CD4-positive, alpha-beta T cell (primary cell): ENCODE results near the gene SLC35G6. TPM values are rescaled to one million over a fixed set of nuclear protein-coding genes. Genes with fewer than 3 reads are reported as not detected.

Experiments used
- ATAC-seq: fragments of 200-7000 bp; cut with Tn5 transposase; one replicate; pipeline ENCODE4 v1.10.0; 2022; ENCODE audit warnings: mild to moderate bottlenecking; ENCODE audit not compliant: poor library complexity
- CTCF ChIA-PET: fragments of 350-600 bp; sonication (Branson Sonifier 250); formaldehyde crosslinking; loops from one replicate; lab custom pipeline; 2021; ENCODE audit warnings: antibody characterized with exemption, inconsistent platforms; lab: Charles Lee
- POLR2A ChIA-PET: fragments of 350-600 bp; sonication (Branson Sonifier 250); formaldehyde crosslinking; loops from one replicate; lab custom pipeline; 2021; ENCODE audit warnings: antibody characterized with exemption, inconsistent platforms; lab: Charles Lee
- DNase-seq, 14 experiments: peaks; one replicate each; pipeline ENCODE4 v3.0.0-alpha.2; 2013 to 2020; ENCODE audit warnings: mixed read lengths in 2 of 14
- H3K27ac ChIP-seq, 2 donors: one replicate each; pipeline versions ENCODE4 v1.5.1 to v1.7.0; 2013; ENCODE audit warnings: low read length in 2 of 2, low read depth in 1 of 2, mild to moderate bottlenecking in 1 of 2
- H3K27me3 ChIP-seq, 2 experiments: 1 replicate in 1 of 2; 2 replicates in 1 of 2; pipeline versions ENCODE4 v1.6.1 to v1.7.0; 2013; ENCODE audit warnings: low read length in 2 of 2, control low read depth in 1 of 2, mild to moderate bottlenecking in 1 of 2, moderate library complexity in 1 of 2; ENCODE audit not compliant: insufficient read depth in 2 of 2, control insufficient read depth in 1 of 2
- H3K36me3 ChIP-seq: one replicate; pipeline ENCODE4 v1.6.1; 2013; ENCODE audit warnings: low read length, control low read depth; ENCODE audit not compliant: insufficient read depth
- H3K4me1 ChIP-seq: one replicate; pipeline ENCODE4 v1.6.1; 2013; ENCODE audit warnings: low read length, control low read depth; ENCODE audit not compliant: insufficient read depth
- H3K4me3 ChIP-seq: one replicate; pipeline ENCODE4 v1.5.1; 2013; ENCODE audit warnings: mild to moderate bottlenecking, low read length, moderate library complexity
- H3K9me3 ChIP-seq, 2 experiments: 1 replicate in 1 of 2; 2 replicates in 1 of 2; pipeline versions ENCODE4 v1.6.1 to v1.7.0; 2013; ENCODE audit warnings: low read length in 2 of 2, mild to moderate bottlenecking in 2 of 2, control low read depth in 1 of 2, moderate library complexity in 1 of 2; ENCODE audit not compliant: control insufficient read depth in 1 of 2, insufficient read depth in 1 of 2
- H3K27ac Mint-ChIP-seq: one replicate; pipeline ENCODE4 v1.8.0; 2020; ENCODE audit warnings: mixed read lengths
- H3K27me3 Mint-ChIP-seq: one replicate; pipeline ENCODE4 v1.8.0; 2021; ENCODE audit warnings: mixed read lengths
- H3K36me3 Mint-ChIP-seq: one replicate; pipeline ENCODE4 v1.8.0; 2021; ENCODE audit warnings: low read depth, mixed read lengths
- H3K4me1 Mint-ChIP-seq: one replicate; pipeline ENCODE4 v1.8.0; 2021; ENCODE audit warnings: low read depth, mixed read lengths
- H3K4me3 Mint-ChIP-seq: one replicate; pipeline ENCODE4 v1.8.0; 2020; ENCODE audit warnings: mild to moderate bottlenecking, mixed read lengths
- H3K9me3 Mint-ChIP-seq: one replicate; pipeline ENCODE4 v1.8.0; 2020; ENCODE audit warnings: mixed read lengths
- CTCF ChIP-seq: fragments of 200-600 bp; IDR thresholded peaks from one replicate; pipeline ENCODE4 v1.8.0; 2022; ENCODE audit warnings: antibody characterized with exemption, mild to moderate bottlenecking
- intact Hi-C, 2 experiments: fragments of 100-400 bp; cut with DNase I in 1 of 2; cut with micrococcal nuclease in 1 of 2; formaldehyde crosslinking; loops; one replicate each; pipeline versions ENCODE4 v1.15.1 to v1.9.0; 2023 to 2025; cut with DNase I, micrococcal nuclease
- total RNA-seq, 174 experiments: library from RNA in 2 of 174; stranded (reverse) in 2 of 174; gene quantifications; one replicate each; pipeline ENCODE4 v1.2.3 and lab custom pipeline; 2021 to 2026

Gene SLC35G6
- total RNA-seq, 2 experiments from 2014 or later = 0.17 TPM; not detected in 1

DNA sequence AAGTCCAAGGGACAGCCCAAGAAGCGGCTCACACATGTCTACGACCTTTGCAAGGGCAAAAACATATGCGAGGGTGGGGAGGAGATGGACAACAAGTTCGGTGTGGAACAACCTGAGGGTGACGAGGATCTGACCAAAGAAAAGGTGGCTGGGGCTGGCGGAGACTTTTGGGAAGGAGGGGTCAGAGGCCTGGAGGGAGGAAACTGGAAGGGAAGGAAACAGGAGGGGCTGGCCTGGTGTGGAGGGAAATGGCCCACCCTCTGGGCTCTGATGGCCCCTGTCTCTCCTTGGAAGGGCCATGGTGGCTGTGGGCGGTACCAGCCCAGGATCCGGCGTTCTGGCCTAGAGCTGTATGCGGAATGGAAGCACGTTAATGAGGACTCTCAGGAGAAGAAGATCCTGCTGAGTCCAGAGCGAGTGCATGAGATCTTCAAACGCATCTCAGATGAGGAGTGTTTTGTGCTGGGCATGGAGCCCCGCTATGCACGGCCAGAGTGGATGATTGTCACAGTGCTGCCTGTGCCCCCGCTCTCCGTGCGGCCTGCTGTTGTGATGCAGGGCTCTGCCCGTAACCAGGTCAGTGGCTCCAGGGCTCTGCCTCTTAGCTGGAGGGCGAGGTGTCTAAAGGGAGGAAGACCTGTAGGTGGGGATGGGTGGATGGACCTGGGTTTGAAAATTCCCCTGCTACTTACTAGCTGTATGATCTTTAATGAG lies 15.4 kb downstream of the SLC35G6 start:
- Mint-ChIP-seq H3K27me3 (no peaks in the 10 kb centered on the region), H3K9me3 (no peaks in the 10 kb centered on the region), H3K4me1 (peaks cover 23% of the 10 kb centered on the region), H3K27ac (peak overlapping the region; percentile 44), H3K4me3 (peak overlapping the region; percentile 14), H3K36me3 (peaks cover 83% of the 10 kb centered on the region)
- no peak overlapping the region for H3K4me3 ChIP-seq
- intact Hi-C loops = no loop called here
- no peak for ATAC-seq
- TF ChIP-seq CTCF = no peak
- ChIA-PET CTCF (no interaction called here), POLR2A (interaction anchor here (1.1 kb wide), 1 partner anchor 11 kb away, joined by 5 read pairs; no protein-coding TSS in a partner anchor)
- H3K27ac ChIP-seq = no peak overlapping the region
- H3K4me1 ChIP-seq = peaks cover 7% of the 10 kb centered on the region
- H3K36me3 ChIP-seq = peaks cover 89% of the 10 kb centered on the region
- no peaks in the 10 kb centered on the region for H3K9me3 ChIP-seq
- no peak for DNase-seq
- no peaks in the 10 kb centered on the region for H3K27me3 ChIP-seq

DNA sequence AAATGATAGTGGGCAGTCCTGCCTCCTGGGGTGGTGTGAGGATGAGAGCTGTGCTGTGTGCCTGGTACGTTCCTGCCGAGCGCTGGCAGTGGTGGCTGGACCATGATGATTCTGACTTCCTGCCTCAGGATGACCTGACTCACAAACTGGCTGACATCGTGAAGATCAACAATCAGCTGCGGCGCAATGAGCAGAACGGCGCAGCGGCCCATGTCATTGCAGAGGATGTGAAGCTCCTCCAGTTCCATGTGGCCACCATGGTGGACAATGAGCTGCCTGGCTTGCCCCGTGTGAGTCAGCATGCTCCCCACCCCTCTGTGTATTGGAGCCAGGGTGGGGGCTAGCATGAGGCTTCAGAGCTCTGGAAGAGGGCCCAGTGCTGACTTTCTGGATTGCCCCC lies 16.0 kb downstream of the SLC35G6 start:
- peaks cover 19% of the 10 kb centered on the region for H3K4me1 Mint-ChIP-seq
- intact Hi-C loops = no loop called here
- Histone ChIP-seq H3K4me3 (no peak overlapping the region), H3K27me3 (no peaks in the 10 kb centered on the region), H3K9me3 (no peaks in the 10 kb centered on the region), H3K27ac (no peak overlapping the region), H3K36me3 (peaks cover 90% of the 10 kb centered on the region), H3K4me1 (peaks cover 6% of the 10 kb centered on the region)
- ATAC-seq (no peak), DNase-seq (no peak)
- H3K4me3 Mint-ChIP-seq = no peak overlapping the region
- POLR2A ChIA-PET = interaction anchor here (1.1 kb wide), 1 partner anchor 12 kb away, joined by 5 read pairs; no protein-coding TSS in a partner anchor
- H3K36me3 Mint-ChIP-seq = peaks cover 85% of the 10 kb centered on the region
- H3K27ac Mint-ChIP-seq = peak overlapping the region; percentile 44
- no peaks in the 10 kb centered on the region for H3K9me3 Mint-ChIP-seq
- no peaks in the 10 kb centered on the region for H3K27me3 Mint-ChIP-seq
- CTCF ChIA-PET = no interaction called here
- TF ChIP-seq CTCF = no peak

- H3K27me3 ChIP-seq = no peaks in the 10 kb centered on the region
Observed at GRCh38 chr17:7497636-7498035, 16.4 kb downstream of the SLC35G6 start.

More at GRCh38 chr17:7497636-7498035, 16.4 kb downstream of the SLC35G6 start:
- ChIA-PET CTCF (no interaction called here), POLR2A (interaction anchor here (1.1 kb wide), 1 partner anchor 12 kb away, joined by 5 read pairs; no protein-coding TSS in a partner anchor)
- no peak for ATAC-seq
- Histone ChIP-seq H3K27ac (no peak overlapping the region), H3K4me3 (no peak overlapping the region), H3K9me3 (no peaks in the 10 kb centered on the region), H3K4me1 (peaks cover 4% of the 10 kb centered on the region), H3K36me3 (peaks cover 91% of the 10 kb centered on the region)
- intact Hi-C loops = no loop called here
- Mint-ChIP-seq H3K27me3 (no peaks in the 10 kb centered on the region), H3K4me3 (no peak overlapping the region), H3K36me3 (peaks cover 89% of the 10 kb centered on the region), H3K9me3 (no peaks in the 10 kb centered on the region), H3K27ac (no peak overlapping the region), H3K4me1 (peaks cover 17% of the 10 kb centered on the region)
- TF ChIP-seq CTCF = no peak
- DNase-seq = no peak
